ENCODE results near the gene ARSB.
"Not testable (repeated sequence)": the region's sequence is repeated elsewhere in the genome, so short reads cannot be mapped to it uniquely, and the experiment has no call there.

The ARSB gene

DNA sequence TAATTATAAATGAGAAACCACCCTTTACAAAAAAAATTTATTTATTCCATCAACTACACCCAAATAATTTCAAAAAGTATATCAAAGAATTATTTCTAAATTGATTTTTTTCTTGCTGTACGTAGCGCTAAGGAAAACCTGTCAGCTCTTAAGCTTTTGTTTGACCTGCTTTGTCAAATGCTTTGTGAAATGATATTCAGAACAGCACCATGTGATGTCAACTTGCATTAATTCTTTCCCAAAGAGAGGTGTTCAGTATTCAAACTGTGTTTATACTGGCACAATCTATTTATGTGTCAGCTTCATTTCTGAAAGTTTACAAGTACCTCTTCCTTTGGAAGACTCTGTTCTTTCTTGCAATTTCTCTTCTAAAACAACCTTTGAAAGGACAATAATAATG, 12.0 kb upstream of the ARSB start:
- DNase-seq (ENCODE audit: low read depth in 4 of 4, low spot score in 1 of 4) = no peak

DNA sequence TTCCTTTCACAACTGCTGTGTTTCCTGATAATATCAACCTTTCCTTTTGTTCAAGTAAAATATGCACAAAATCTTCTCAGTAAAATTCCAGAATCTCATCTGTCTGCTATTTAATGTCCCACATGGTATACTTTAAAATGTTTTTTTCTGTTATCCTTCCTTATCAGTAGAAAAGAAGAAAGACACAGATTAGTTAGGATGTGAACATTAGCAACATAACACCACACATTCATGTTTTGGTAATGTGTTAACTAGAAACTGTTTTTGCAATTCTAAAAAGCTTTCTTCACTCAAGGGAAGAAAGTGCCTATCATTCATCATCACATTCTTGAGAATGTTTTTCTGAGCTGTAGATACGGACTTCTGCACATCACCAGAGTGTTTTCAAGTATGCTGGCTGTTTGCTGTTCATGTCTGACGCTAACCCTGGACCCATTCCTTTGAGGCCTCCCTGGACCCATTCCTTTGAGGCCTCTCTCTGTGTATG, 10.5 kb upstream of the ARSB start:
- no peak for DNase-seq (ENCODE audit: low read depth in 4 of 4, low spot score in 1 of 4)

DNA sequence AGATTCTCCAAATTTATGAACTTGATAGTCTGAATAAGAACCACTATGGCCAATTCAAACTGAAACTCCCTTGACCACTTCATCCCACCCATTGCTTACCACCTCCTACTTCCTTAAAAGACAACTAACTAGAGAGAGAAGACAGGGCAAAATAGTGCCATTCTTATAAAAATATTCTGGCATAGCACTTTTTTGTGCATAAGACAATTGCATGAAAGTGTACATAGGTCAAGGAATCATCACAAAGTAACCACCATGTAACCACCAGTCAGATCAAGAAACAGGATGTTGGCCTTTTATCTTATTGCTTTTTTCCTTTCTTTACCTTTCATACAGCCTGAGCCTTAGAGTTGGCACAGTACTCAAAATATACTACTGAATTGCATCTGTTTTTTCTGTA, 8.1 kb upstream of the ARSB start:
- DNase-seq (ENCODE audit: low read depth in 4 of 4, low spot score in 1 of 4) = no peak

DNA sequence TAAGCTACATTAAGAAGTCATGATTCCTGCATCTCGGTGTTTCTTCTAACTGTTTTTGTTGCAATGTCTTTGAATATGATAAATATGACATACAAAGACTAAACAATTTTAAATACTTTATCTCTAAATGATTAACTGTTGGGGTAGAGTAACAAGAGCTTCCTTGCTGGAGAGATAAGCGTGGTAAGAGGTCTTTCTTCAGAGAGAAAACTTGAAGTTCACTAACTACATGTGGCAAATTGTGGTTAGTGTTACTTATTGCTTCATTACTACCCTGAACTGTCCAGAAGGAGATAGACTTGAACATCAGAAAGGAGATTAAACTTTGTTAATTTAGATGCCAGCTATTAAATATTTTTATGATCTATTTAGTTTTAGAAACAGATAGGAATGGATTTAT, 7.0 kb upstream of the ARSB start:
- DNase-seq (ENCODE audit: low read depth in 4 of 4, low spot score in 1 of 4) = no peak

DNA sequence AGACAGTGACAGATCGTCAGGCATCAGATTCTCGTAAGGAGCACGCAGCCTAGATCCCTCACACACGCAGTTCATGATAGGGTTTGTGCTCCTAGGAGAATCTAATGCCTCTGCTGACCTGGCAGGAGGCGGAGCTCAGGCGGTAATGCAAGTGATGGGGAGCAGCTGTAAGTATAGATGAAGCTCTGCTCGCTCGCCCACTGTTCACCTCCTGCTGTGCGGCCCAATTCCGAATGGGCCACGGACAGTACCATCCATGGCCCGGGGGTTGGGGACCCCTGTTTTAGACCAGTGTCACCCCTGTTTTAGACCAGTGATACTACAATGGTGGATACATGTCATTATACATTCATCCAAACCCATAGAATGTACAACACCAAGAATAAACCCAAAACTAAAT, 4.0 kb upstream of the ARSB start:
- DNase-seq (ENCODE audit: low read depth in 4 of 4, low spot score in 1 of 4) = no peak

DNA sequence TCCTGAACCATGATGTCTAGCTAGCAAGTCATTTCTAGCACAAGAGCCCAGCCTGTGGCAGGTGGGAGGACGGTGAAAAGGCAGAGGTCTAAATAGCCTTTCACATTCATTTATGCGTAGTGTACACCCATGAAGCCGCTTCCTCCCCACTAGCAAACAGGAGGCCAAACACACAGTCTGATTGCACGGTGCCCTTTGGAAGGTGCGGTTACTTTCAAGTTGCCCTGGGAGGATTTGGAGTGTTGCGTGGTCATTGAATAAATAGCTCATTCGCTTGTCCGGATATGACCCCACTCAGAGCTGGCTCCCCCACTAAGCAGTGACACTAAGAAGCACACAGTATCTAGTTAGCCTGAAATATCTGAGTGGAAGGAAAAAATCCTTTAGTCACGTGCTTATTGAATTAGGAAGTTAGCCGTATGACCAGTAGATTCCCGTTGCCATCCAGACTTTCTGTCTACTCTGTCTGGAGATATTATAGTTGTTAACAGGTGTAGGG, 664 bp upstream of the ARSB start:
- peak; percentile 14 to 36 (median 28) for DNase-seq (ENCODE audit: low read depth in 4 of 4, low spot score in 1 of 4)

DNA sequence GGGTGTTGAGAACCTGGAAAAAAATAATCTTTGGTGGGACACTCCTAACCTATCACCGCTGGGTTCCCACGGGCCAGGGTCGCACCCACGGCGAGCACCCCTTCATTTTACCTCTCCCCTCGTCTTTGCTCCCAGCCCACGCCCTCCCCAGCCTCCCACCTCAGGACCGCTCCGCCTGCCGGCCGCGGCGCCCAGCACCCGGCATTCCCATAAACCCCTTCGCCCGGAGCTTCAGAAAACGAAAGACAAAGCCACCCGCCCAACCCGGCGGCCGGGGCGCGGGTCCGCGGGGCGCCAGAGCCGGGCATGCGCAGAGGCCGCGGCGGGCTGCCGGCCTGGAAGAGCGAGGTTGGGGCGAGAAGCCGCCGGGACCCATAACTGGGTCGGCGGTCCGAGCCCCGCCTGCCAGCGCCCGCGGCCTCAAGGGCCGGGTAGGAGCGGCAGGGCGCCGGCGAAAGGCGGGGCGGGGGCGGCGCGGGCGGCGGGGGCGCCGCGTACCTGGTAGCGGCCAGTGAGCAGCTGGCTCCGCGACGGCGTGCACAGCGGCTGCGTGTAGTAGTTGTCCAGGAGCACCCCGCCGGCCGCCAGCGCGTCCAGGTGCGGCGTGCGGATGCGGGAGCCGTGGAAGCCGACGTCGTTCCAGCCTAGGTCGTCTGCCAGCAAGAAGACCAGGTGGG, 533 bp downstream of the ARSB start:
- DNase-seq (ENCODE audit: low read depth in 4 of 4, low spot score in 1 of 4) = peak; percentile 26 to 68 (median 55)

DNA sequence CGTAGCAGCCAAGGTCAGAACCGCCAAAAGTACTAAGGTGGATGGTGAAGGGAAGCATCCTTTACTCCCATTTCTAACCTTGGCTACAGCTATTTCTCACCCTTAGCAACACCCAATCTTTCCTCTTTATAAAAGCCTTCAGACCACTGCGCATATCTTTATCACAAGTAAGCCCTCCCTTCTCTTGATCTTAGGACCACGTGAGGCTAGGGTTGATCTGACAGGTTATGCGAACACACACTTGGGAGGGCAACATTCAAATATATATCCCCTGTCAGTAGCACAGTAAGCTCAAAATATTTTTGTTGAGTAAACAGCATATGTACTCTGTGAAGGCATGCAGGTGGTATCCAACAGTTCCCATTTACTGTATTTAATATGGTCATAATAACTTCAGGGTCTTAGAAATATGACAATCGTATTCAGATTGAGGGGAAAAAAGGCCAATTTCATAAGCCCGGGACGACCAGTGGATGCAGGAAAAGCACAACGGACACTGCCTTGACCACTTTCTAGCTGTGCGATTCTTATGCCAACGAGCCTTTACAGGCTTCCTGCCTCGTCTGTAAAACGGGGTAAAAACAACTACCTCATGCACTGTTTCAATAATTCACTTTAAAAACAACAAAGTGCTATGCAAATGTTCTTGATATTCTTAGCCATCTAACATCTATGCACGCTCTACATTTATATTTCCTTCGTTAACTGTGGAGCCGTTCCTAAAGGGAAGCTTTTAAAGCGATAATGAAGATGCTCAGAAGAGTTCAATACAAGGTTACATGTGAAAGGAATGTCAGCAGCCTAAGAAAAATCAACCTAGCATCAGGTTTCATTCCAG, 1.3 kb downstream of the ARSB start:
- no peak for DNase-seq (ENCODE audit: low read depth in 4 of 4, low spot score in 1 of 4)

DNA sequence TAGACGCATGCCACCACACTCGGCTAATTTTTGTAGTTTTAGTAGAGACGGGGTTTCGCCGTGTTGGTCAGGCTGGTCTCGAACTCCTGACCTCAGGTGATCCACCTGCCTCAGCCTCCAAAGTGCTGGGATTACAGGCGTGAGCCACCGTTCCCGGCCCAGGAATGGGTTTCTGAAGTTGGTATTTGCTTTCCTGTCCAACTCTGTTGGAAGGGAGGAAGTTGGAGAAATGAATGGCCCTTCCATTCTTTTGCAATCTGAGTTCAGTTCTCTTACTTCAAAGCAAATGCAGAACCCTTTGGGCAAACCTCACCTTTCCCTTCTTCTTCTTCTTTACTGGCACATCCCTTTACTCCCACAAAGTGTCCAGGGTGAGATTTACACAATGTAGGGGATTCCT, 1.9 kb downstream of the ARSB start:
- not testable (repeated sequence) for DNase-seq (ENCODE audit: low read depth in 4 of 4, low spot score in 1 of 4)

DNA sequence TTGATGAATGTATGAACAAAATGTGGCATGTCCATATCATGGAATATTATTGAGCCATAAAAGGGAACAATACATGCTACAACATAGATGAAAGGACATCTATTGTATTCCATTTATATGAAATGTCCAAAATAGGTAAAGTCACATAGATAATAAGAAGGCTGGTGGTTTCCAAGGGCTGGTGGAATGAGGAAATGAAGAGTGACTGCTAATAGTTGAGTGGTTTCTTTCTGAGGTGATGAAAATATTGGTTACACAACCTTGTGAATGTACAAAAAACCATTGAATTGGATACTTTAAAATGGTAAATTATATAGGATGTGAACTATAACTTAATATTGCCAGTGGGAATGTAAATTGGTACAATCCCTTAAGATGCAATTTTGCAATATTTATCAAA, 5.2 kb downstream of the ARSB start:
- DNase-seq (ENCODE audit: low read depth in 4 of 4, low spot score in 1 of 4) = no peak

DNA sequence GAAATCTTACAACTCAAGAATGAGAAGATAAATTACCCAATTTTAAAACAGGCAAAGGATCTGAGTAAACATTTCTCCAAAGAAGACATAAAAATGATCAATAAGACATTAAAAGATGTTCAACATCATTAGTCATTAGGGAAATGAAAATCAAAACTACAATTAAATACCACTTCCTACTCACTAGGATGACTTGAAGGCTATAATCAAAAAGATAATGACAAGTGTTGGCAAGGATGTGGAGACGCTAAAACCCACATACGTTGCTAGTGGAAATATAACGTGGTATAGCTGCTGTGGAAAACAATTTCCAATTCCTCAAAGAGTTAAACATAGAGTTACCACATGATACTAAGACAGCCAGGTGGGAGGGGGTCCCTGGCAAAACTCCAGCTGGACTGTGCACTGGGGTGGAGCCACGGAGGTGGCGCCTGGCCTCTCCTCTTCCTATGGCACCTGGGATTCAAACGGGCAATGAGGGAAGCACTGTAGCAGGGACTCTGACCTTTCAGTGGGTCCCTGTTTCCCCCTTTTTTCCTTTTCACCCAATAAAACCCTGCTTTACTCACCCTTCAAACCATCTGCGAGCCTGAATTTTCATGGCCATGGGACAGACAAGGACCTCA, 5.9 kb downstream of the ARSB start:
- no peak for DNase-seq (ENCODE audit: low read depth in 4 of 4, low spot score in 1 of 4)

DNA sequence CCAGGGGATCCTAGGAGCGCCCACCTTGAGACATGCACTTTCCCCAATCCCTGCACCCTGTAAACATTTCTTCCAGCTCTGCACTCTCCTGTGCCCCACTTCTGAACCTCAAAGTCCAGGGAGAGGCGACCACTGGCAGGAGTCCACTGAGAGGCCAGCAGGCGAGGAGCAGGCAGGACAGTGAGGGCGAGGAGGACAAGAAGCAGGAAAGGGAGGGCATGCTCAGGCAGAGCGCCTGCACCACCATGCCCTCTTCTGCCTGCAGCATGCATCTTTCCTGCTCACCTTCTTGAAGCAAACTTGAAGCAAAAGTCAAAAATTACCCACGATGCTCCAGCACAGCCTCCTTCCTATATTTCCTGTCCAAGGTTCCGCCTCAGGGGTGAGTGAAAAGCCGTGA, 10.1 kb downstream of the ARSB start:
- DNase-seq (ENCODE audit: low read depth in 4 of 4, low spot score in 1 of 4) = no peak

DNA sequence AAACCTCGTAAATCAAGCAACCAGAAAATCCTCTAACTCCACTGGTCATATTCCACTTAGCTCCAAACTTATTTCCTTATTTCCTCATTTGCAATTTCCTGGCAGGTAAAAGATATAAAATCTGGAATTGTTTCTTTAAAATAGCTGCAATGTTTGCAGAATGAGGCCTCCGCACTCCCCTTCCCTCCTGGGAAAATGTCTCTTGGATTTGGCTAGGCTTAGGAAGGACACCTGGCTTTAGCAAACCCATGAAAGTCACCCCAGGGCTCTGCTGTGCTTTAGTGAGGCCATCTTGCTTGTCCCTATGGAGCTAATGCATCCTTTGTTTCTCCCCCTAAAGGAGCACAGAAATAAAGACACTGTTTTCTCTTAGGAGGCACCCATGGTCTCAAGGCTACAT, 10.5 kb downstream of the ARSB start:
- DNase-seq (ENCODE audit: low read depth in 4 of 4, low spot score in 1 of 4) = no peak

DNA sequence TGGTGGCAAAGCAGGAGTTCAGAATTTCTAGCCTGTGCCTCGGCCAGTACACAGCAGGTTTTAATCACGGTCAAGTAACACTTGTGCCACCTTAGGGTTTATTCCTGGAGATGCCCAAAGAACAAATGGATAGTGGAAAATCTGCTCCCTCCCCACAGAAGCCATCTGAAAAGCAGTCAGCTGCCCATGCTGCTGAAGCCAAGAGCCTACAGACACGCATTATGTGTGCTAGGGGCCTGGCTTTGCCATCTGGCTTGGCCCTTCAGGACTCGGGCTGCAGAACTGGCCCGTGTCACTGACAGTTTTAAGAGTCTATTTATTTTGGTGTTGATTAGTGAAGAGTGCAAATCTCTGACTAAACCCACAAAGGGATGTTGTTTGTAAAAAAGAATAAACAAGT, 11.1 kb downstream of the ARSB start:
- no peak for DNase-seq (ENCODE audit: low read depth in 4 of 4, low spot score in 1 of 4)

DNA sequence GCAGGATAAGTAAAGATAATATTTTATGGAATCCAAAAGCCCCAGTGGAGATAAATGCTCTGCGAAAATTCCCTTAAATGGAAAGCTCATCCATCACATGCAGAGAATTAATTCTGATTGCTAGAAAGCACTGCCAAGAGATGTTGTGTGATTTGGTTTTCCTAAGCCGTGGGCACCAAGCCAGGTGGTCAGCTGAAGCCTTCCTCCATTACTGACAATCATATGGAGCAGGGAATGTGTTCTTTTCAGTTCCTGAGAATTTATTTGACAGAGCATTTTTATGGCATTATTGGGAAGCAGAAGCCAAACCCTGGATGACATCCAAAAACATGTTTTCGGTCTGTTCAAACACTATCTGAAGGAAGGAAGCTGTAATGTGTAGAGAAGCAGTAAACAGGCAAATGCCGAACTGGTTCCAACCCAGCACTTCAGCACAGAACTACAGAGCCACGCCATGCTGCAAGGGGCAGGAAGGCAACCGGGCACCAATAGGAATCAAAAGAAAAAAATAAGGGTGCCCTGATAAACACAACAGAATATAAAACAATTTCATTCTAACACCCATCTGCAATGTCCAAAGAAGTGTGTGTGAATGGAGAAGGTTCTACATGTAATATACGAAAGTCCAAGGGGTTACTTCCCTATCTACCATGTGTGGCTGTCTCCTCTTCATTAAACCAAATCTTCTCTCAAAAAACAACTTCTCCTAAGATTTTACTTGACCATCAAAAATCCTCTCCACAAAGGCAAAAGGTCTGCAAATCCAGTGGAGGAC, 12.3 kb downstream of the ARSB start:
- DNase-seq (ENCODE audit: low read depth in 4 of 4, low spot score in 1 of 4) = no peak

DNA sequence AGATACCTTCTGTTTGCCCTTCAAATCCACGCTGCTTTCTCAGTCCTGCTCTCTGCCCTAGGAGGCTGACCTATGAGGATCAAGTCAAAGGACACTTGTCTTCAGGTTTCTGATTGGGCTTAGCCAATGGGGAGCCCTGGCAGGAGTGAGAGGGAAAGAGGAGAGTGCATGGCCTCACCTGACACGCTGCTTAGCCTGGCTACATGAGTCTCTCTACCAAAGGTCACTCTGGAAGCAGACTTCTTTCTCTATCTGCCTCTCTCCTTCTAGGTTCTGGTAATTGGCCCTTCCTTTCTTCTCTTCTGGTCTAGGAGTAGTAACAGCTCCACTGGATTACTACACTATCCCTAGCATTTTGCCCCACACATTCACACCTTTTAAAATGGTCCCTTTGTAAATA, 13.1 kb downstream of the ARSB start:
- no peak for DNase-seq (ENCODE audit: low read depth in 4 of 4, low spot score in 1 of 4)

DNA sequence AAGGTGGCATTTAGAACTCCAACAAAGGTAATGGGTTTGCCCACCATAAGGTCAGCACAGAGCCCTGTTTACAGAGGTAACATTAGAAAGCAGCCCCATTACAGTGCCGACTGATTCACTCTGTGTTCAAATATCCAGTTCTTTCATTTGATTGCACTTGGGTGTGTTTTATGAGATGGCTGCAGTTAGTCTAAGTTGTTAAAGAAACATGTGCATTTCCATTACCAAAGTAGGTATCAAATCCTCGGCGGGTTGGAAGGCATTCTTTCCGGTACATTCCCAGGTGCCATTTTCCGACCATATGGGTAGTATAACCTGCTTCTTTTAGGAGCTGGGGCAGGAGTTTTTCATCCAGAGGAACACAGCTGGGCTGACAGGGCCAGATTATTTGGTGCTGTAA, 16.3 kb downstream of the ARSB start:
- no peak for DNase-seq (ENCODE audit: low read depth in 4 of 4, low spot score in 1 of 4)

DNA sequence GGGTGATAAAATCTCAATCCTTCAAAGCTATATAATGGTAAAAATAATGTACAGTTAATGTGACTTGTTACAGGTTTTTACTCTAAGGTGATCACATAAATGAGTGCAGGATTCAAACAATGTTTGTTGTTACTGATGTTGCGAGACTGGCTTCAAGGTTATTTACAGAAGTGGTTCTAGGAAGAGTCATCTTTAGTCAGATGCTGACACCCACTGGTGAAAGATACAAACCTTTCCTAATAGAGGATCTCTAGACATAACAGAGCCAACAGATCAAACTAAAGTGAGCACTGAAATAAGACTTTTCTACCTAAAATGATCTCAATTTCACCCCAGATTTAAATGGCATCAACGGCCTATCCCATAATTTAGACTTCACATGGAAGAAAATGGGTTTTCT, 20.2 kb downstream of the ARSB start:
- no peak for DNase-seq (ENCODE audit: low read depth in 4 of 4, low spot score in 1 of 4)

DNA sequence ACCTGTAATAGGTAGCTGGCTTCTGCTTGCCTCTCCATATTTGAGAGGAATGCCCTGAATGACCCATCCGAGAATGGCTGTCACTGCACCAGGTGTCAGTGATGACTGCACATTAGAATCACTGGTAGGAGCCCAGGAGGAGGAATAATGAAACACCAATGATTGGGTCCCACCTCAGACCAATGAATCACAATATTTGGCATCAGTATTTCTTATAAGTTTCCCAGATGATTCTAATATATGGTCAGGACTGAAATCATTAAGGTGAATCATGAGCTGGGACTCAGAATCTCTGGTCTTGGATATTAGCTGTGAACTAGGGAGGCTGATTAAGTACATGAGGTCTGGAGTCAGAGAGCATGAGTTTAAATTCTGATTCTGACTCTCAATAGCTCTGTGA, 23.4 kb downstream of the ARSB start:
- DNase-seq (ENCODE audit: low read depth in 4 of 4, low spot score in 1 of 4) = no peak

DNA sequence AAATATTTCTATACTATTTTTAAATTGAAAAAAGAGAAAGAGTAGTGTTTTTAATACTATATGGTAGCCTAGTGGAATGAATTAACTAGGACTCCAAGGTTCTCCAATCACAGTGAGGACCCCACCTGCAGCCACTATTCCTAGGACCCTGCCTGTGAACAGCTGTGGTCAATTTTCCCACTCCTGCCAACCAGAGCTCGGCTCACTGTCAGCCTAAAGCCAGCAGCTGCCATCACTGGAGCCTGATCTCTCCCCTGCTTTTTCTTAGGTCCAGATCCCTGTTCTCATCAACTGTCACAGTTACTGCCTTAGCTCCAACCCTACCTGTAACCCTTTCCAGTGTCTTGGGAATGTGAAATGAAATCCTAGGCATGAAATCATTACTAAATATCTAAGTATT, 25.3 kb downstream of the ARSB start:
- no peak for DNase-seq (ENCODE audit: low read depth in 4 of 4, low spot score in 1 of 4)

Data from stimulated activated CD4-positive, alpha-beta T cell treated with anti-CD3 and anti-CD28 coated beads, Interleukin-1b, Interleukin-23, amount 100 ng/mL, for 24 hours (primary cell).